ENCODE results near the gene ESAM.

DNA sequence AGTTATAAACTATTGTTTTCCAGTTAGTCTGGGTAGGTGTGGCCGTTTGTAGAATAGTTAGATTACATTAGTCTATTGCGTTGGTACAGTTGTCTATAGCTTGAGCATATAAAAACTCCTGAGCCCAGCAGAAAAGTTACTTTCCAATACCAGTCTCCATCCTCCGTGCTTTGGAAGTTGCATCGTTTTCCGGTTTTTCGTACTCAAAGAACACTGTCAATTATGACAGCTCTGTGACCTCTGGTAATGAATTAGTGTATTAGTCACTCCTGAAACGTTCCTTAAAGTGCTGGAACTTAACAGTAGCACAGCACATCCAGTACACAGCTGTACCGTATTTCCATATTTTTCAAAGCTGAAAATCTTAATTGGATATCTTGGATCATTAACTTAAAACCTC, 38.9 kb upstream of the ESAM start:
- TF ChIP-seq, protein P1, sequence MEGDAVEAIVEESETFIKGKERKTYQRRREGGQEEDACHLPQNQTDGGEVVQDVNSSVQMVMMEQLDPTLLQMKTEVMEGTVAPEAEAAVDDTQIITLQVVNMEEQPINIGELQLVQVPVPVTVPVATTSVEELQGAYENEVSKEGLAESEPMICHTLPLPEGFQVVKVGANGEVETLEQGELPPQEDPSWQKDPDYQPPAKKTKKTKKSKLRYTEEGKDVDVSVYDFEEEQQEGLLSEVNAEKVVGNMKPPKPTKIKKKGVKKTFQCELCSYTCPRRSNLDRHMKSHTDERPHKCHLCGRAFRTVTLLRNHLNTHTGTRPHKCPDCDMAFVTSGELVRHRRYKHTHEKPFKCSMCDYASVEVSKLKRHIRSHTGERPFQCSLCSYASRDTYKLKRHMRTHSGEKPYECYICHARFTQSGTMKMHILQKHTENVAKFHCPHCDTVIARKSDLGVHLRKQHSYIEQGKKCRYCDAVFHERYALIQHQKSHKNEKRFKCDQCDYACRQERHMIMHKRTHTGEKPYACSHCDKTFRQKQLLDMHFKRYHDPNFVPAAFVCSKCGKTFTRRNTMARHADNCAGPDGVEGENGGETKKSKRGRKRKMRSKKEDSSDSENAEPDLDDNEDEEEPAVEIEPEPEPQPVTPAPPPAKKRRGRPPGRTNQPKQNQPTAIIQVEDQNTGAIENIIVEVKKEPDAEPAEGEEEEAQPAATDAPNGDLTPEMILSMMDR (IDR thresholded peaks at IDR 0.05; ENCODE audit: low read length): no peak
- TF ChIP-seq EZH2 (optimal IDR thresholded peaks at IDR 0.05; ENCODE audit: low read depth, low read length) (no peak), EZH2phosphoT487 (IDR thresholded peaks at IDR 0.05; ENCODE audit: low read length) (no peak)

Measured in MM.1S (cell line).